Tibial nerve (tissue), 4 donors: ENCODE measurements around the gene TTC16.

Experiments
- EP300 ChIP-seq, 2 donors: sonication (generic); formaldehyde crosslinking; IDR thresholded peaks; one replicate each; pipeline ENCODE4 v1.6.1; 2017; ENCODE audit warnings: antibody characterized with exemption in 2 of 2, mild to moderate bottlenecking in 1 of 2
- POLR2A ChIP-seq, 2 donors: fragments of 450-650 bp; IDR thresholded peaks; one replicate each; pipeline ENCODE4 v1.6.1; 2017; ENCODE audit warnings: antibody characterized with exemption in 2 of 2, mild to moderate bottlenecking in 2 of 2, moderate library complexity in 2 of 2
- TF ChIP-seq, protein P1 (sequence below), 5 experiments: fragments of 200-600 bp in 3 of 5; fragments of 450-650 bp in 2 of 5; sonication (generic) in 3 of 5; IDR thresholded peaks; one replicate each; pipeline ENCODE4 v1.5.1; 2016 to 2019; ENCODE audit warnings: antibody characterized with exemption in 5 of 5, mild to moderate bottlenecking in 3 of 5, moderate library complexity in 2 of 5

- TF ChIP-seq, protein P1, sequence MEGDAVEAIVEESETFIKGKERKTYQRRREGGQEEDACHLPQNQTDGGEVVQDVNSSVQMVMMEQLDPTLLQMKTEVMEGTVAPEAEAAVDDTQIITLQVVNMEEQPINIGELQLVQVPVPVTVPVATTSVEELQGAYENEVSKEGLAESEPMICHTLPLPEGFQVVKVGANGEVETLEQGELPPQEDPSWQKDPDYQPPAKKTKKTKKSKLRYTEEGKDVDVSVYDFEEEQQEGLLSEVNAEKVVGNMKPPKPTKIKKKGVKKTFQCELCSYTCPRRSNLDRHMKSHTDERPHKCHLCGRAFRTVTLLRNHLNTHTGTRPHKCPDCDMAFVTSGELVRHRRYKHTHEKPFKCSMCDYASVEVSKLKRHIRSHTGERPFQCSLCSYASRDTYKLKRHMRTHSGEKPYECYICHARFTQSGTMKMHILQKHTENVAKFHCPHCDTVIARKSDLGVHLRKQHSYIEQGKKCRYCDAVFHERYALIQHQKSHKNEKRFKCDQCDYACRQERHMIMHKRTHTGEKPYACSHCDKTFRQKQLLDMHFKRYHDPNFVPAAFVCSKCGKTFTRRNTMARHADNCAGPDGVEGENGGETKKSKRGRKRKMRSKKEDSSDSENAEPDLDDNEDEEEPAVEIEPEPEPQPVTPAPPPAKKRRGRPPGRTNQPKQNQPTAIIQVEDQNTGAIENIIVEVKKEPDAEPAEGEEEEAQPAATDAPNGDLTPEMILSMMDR (IDR thresholded peaks at IDR 0.05) = no peak
- TF ChIP-seq POLR2A (IDR thresholded peaks at IDR 0.05) (no peak), EP300 (IDR thresholded peaks at IDR 0.05) (no peak)
Measured at GRCh38 chr9:127683723-127684122, 32.2 kb upstream of the TTC16 start.
